Activated CD4-positive, alpha-beta T cell treated with anti-CD3 and anti-CD28 coated beads for 1 hour (primary cell): ENCODE results near the gene ABCB7.
"Not testable (repeated sequence)": the region's sequence is repeated elsewhere in the genome, so short reads cannot be mapped to it uniquely, and the experiment has no call there.

Experiments
- DNase-seq: peaks from one replicate; pipeline ENCODE4 v3.0.0-alpha.2; 2020

Gene ABCB7

GRCh38 chrX:75086731-75087195, 69.3 kb downstream of the ABCB7 start:
- DNase-seq = no peak

DNA sequence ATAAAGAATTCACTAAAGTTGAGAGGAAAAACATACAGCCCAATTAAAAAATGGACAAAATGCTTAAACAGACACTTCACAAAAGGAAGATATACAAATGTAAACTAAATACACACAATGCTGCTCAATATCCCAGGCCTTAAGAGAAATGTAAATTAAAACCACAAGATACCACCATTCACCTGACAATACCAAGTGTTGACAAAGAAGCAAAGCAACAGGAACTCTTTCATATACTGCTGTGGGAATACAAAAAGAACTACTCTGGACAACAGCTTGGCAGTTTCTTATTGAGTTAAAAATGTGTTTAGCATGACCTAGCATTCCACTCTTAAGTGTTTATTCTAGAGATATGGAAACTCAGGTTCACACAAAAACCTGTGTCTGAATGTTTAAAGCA, 71.3 kb downstream of the ABCB7 start:
- no peak for DNase-seq

GRCh38 chrX:75076429-75076828, 79.7 kb downstream of the ABCB7 start:
- no peak for DNase-seq

DNA sequence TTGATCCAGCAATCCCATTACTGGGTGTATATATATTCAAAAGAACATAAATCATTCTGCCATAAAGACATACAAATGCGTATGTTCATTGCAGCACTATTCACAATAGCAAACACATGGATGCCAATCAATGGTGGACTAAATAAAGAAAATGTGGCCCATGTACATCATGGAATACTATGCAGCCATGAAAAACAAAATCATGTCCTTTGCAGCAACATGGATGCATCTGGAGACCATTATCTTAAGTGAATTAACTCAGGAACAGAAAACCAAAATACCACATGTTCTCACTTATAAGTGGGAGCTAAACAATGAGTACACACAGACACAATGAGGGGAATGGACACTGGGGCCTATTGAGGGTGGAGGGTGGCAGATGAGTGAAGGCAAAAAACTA, 81.6 kb downstream of the ABCB7 start:
- no peak for DNase-seq

DNA sequence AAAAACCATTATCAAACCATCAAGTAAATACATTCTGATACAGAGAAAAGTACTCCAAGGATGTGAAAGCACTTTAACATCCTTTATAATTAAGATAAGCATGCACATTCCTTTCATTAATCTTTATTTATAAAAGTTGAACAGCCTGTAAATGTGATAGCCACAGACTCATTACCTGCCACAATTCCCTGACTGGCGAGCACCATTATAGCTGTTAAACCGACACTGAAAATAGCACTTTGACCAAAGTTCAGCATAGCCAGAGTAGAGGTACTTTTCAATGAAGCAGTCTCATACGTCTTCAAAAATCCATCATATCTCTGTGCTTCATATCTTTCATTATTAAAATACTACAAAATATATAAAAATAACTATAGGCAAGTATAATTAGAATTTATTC, 84.7 kb downstream of the ABCB7 start:
- DNase-seq = no peak

- DNase-seq = no peak
Observed at GRCh38 chrX:75067931-75068330, 88.2 kb downstream of the ABCB7 start.

DNA sequence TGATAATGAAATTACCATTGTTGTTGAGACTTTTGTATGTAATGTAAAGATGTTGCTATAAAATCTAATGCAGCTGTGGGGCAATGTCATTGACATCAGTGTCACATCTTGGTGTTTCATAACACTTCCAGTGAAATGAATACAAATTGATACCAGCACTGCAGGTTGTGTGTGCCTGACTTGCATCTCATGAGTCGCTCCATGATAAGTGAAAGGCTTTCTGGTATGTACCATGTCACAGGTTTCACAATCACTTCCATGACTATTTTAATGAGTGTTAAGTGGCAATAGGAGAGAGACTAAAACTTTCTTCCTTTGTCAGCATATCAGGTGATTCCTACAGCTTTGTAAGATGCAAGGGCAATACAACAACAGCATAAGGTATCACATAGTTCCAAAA, 94.4 kb downstream of the ABCB7 start:
- no peak for DNase-seq

DNA sequence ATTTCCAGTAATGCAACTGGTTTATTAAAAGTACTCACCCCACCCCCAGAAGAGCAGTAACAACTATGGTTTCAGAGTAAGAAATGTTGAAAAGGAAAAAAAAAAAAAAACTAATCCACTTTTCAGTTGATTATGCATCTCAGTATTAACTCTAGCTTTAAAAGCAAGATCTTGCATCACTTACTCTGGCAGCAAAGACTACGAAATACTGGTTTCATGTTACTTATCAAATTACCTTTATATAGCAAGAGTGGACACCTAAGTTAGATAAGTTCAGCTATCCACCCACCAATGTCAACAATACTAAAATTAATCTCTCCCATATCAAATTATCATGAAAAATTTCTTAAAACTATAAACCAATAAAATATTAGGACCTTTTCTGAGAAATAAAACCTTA, 105.0 kb downstream of the ABCB7 start:
- DNase-seq = no peak

GRCh38 chrX:75045369-75045768, 110.7 kb downstream of the ABCB7 start:
- DNase-seq = no peak

DNA sequence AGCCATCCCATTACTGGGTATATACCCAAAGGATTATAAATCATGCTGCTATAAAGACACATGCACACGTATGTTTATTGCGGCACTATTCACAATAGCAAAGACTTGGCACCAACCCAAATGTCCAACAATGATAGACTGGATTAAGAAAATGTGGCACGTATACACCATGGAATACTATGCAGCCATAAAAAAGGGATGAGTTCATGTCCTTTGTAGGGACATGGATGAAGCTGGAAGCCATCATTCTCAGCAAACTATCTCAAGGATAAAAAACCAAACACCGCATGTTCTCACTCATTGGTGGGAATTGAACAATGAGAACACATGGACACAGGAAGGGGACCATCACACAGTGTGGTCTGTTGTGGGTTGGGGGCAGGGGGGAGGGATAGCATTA, 111.9 kb downstream of the ABCB7 start:
- DNase-seq = not testable (repeated sequence)

DNA sequence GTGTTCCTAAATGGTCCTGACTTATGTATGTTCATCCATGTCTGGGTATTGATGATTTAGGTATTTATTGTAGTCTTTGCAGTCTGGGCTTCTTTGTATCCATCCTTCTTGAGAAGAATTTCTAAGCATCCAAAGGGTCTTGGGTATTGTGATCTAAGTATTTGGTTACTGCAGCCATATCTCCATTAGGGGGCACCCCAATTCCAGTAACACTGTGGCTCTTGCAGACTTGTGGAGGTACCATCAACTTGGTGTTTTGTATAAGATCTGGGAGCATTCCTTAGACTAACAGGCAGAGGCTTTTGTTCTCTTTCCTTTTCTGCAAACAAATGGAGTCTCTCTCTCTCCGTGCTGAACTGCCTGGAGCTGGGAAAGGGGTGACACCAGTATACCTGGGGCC, 117.2 kb downstream of the ABCB7 start:
- DNase-seq = no peak
